ENCODE measurements around the gene UGP2. TPM values are rescaled to one million over a fixed set of nuclear protein-coding genes. Genes with fewer than 3 reads are reported as not detected.
A peak's percentile ranks its signal among the peaks of the same experiment; 100 is the strongest.

Gene UGP2
- total and polyA plus RNA-seq, 10 of the 15 experiments (the other 5 are each of a cell fraction or from before 2014, with no cell fraction given) = 40.8 to 98.3 (median 76.1) TPM

- TF ChIP-seq MTA3 (IDR thresholded peaks at IDR 0.05; ENCODE audit: borderline replicate concordance, low read length) = no peak; the same call in 1 of the 2 replicates
- no peak; a peak in 1 of 4 replicates for TF ChIP-seq IKZF2 (IDR thresholded peaks at IDR 0.05)
- no peak for TF ChIP-seq RELB (IDR thresholded peaks at IDR 0.05; ENCODE audit: low read depth)
- TF ChIP-seq IKZF1 (conservative IDR thresholded peaks at IDR 0.05) = peak; percentile 66
- no peak for TF ChIP-seq SREBF1 (IDR thresholded peaks at IDR 0.05; ENCODE audit: low read length)
- TF ChIP-seq ZNF274 (IDR thresholded peaks at IDR 0.05; ENCODE audit: insufficient read depth, insufficient read length) = no peak
- TF ChIP-seq SP1 (IDR thresholded peaks at IDR 0.05; ENCODE audit: low read depth, low read length) = no peak
- no peak for TF ChIP-seq FOXK2 (IDR thresholded peaks at IDR 0.05)
- TF ChIP-seq HDAC6 (IDR thresholded peaks at IDR 0.05; ENCODE audit: unreplicated experiment) = no peak
- no peak for TF ChIP-seq SUZ12 (IDR thresholded peaks at IDR 0.05; ENCODE audit: unreplicated experiment)
- TF ChIP-seq PAX8 (IDR thresholded peaks at IDR 0.05) = no peak
- TF ChIP-seq ZNF384 (IDR thresholded peaks at IDR 0.05; ENCODE audit: borderline replicate concordance, low read depth, low read length) = no peak
- peak; percentile 59; the same call in 1 of the 2 replicates for TF ChIP-seq YY1 (IDR thresholded peaks at IDR 0.05; ENCODE audit: low read depth, low read length)
- TF ChIP-seq ZNF24 (IDR thresholded peaks at IDR 0.05) = no peak
- TF ChIP-seq IRF3 (IDR thresholded peaks at IDR 0.05) = no peak
- no peak for TF ChIP-seq SIX5 (IDR thresholded peaks at IDR 0.05; ENCODE audit: low read depth, low read length, severe bottlenecking)
- TF ChIP-seq SPI1 (IDR thresholded peaks at IDR 0.05; ENCODE audit: borderline replicate concordance, insufficient read depth, low read depth, low read length) = no peak
- TF ChIP-seq ZNF207 (IDR thresholded peaks at IDR 0.05; ENCODE audit: borderline replicate concordance) = no peak
- TF ChIP-seq RELA (IDR thresholded peaks at IDR 0.05; ENCODE audit: borderline replicate concordance, partially characterized antibody) = no peak
- TF ChIP-seq MEF2A (IDR thresholded peaks at IDR 0.05; ENCODE audit: insufficient read depth, low read depth, low read length) = no peak
- TF ChIP-seq BMI1 (IDR thresholded peaks at IDR 0.05; ENCODE audit: borderline replicate concordance) = no peak
- no peak for TF ChIP-seq USF2 (IDR thresholded peaks at IDR 0.05; ENCODE audit: borderline replicate concordance, low read depth, low read length)
- peak; percentile 69; the same call in 1 of the 2 replicates for TF ChIP-seq NKRF (conservative IDR thresholded peaks at IDR 0.05)
- 0 out of 2 replicates have a peak, but pooled peaks have one; percentile 12 for TF ChIP-seq CREB1 (IDR thresholded peaks at IDR 0.05; ENCODE audit: low read depth)
- no peak for TF ChIP-seq FOXM1 (IDR thresholded peaks at IDR 0.05; ENCODE audit: low read depth, low read length)
- no peak for TF ChIP-seq NFIC (IDR thresholded peaks at IDR 0.05; ENCODE audit: low read depth, low read length)
- TF ChIP-seq ESRRA (IDR thresholded peaks at IDR 0.05; ENCODE audit: low read length) = no peak
Measured at GRCh38 chr2:63841254-63842022, at the start of gene UGP2 (continued).
